HG03558 (cell line): ENCODE results near the gene WNT10A.
"Not testable (repeated sequence)": the region's sequence is repeated elsewhere in the genome, so short reads cannot be mapped to it uniquely, and the experiment has no call there.

Experiments
- ATAC-seq: cut with Tn5 transposase; IDR thresholded peaks from one replicate; pipeline ENCODE4 v1.9.1; 2021; ENCODE audit warnings: moderate number of reproducible peaks; ENCODE audit not compliant: unreplicated experiment; ENCODE audit errors: extremely low read depth

WNT10A gene

DNA sequence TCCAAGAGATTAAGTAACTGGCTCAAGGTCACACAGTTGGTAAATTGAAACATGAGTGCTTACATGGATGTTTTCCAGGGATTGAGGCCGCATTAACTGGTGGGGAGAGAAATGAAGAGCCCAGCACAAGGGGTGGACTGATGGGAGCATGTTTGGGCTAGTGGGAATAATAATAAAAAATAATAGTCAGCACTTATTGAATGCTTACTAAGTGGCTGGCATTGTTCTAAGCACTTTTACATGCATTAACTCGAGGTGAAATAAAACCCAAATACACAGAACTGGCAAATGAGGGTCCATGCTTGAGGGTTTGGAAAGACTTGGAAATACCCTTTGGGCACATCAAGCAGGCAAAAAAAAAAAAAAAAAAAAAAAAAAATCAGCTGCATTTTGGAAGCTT lies 44.8 kb downstream of the WNT10A start:
- ATAC-seq: no peak

DNA sequence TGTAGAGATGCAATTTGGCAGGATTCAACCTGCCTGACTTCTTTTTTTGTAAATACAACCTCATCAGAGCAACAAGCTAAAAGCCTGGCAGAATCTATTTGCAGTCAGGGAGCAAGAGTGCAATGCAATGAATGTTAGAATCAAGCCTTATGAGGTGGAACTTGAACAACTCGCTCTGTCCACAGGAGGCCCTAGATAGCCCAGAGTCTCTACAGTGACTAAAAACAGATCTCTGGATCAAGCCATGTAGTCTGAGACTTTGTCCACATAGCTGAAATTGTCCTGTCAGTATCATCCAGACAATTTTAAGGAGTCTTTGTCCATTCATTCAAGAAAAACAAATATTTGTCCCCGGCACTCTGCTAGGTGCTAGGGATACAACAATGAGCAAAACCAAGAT lies 46.8 kb downstream of the WNT10A start:
- ATAC-seq: no peak

DNA sequence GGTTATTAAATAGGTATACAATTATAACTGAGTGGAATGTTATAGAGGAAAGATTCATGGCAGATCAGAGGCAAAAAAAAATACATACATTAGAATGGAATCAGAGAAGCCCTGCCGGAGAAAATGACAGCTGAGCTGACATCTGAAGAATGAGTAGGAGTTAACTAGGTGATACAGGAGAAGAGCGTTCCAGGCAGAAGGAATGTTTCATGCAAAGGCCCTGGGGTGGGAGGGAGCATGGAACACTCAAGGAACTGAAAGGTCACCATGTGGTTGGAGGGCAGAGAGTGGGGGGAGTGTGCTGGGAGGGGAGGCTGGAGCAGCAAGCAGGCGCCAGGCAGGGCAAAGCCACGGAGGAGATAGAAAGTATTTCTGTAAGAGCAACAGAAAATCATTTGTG lies 47.2 kb downstream of the WNT10A start:
- no peak for ATAC-seq

DNA sequence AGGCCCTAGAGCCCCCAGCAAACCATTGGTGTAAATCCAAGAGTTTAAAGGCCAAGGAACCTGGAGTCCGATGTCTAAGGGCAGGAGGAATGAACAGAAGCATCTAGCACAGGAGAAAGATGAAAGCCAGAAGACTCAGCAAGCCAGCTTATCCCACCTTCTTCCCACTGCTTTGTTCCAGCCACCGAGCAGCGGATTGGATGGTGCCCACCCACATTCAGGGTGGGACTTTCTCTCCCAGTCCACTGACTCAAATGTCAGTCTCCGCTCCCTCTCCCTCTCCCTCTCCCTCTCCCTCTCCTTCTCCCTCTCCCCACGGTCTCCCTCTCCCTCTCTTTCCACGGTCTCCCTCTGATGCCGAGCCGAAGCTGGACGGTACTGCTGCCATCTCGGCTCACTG lies 49.8 kb downstream of the WNT10A start:
- not testable (repeated sequence) for ATAC-seq

DNA sequence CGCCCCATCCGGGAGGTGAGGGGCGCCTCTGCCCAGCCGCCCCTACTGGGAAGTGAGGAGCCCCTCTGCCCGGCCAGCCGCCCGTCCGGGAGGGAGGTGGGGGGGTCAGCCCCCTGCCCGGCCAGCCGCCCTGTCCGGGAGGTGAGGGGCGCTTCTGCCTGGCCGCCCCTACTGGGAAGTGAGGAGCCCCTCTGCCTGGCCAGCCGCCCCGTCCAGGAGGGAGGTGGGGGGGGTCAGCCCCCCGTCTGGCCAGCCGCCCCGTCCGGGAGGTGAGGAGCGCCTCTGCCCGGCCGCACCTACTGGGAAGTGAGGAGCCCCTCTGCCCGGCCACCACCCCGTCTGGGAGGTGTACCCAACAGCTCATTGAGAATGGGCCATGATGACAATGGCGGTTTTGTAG lies 51.1 kb downstream of the WNT10A start:
- ATAC-seq: not testable (repeated sequence)
